H9 (cell line): ENCODE measurements around the gene WNT6. TPM values are rescaled to one million over a fixed set of nuclear protein-coding genes. Genes with fewer than 3 reads are reported as not detected.

Experiments used
- DNase-seq: peaks from one replicate; pipeline ENCODE4 v3.0.0-alpha.2; 2017
- H2AFZ ChIP-seq: one replicate; pipeline ENCODE4 v1.6.1; 2013; ENCODE audit warnings: mild to moderate bottlenecking, low read length, control low read depth, moderate library complexity
- H2AK5ac ChIP-seq: 2 replicates; pipeline ENCODE4 v1.6.1; 2013; ENCODE audit warnings: low read length, control low read depth, mixed read lengths; ENCODE audit not compliant: insufficient read length
- H2BK120ac ChIP-seq: one replicate; pipeline ENCODE4 v1.6.1; 2013; ENCODE audit warnings: low read depth, mild to moderate bottlenecking, low read length, control low read depth, inconsistent platforms; ENCODE audit not compliant: poor library complexity, severe bottlenecking
- H2BK12ac ChIP-seq: 2 replicates; pipeline ENCODE4 v1.6.1; 2013; ENCODE audit warnings: low read length, control low read depth, mixed read lengths, low read depth; ENCODE audit not compliant: insufficient read length
- H2BK15ac ChIP-seq: 2 replicates; pipeline ENCODE4 v1.6.1; 2013; ENCODE audit warnings: low read depth, low read length, control low read depth
- H2BK20ac ChIP-seq: one replicate; pipeline ENCODE4 v1.6.1; 2013; ENCODE audit warnings: low read depth, mild to moderate bottlenecking, low read length, control low read depth, inconsistent platforms; ENCODE audit not compliant: poor library complexity, severe bottlenecking
- H2BK5ac ChIP-seq: 2 replicates; pipeline ENCODE4 v1.6.1; 2013; ENCODE audit warnings: low read length, control low read depth, mixed read lengths; ENCODE audit not compliant: insufficient read length
- H3K14ac ChIP-seq: 2 replicates; pipeline ENCODE4 v1.6.1; 2013; ENCODE audit warnings: low read length, control low read depth; ENCODE audit not compliant: insufficient read depth
- H3K18ac ChIP-seq: 2 replicates; pipeline ENCODE4 v1.6.1; 2013; ENCODE audit warnings: low read depth, mild to moderate bottlenecking, mixed read lengths, low read length, control low read depth; ENCODE audit not compliant: insufficient read length
- H3K23ac ChIP-seq: 2 replicates; pipeline ENCODE4 v1.6.1; 2013; ENCODE audit warnings: low read length, control low read depth, mixed read lengths, low read depth; ENCODE audit not compliant: insufficient read length
- H3K23me2 ChIP-seq: 2 replicates; pipeline ENCODE4 v1.6.1; 2013; ENCODE audit warnings: low read depth, mild to moderate bottlenecking, mixed read lengths, low read length, control low read depth; ENCODE audit not compliant: insufficient read length, poor library complexity, severe bottlenecking
- H3K27ac ChIP-seq: 2 replicates; pipeline ENCODE4 v1.5.1; 2013; ENCODE audit warnings: low read length, control low read depth, mixed read lengths, low read depth; ENCODE audit not compliant: insufficient read length
- H3K27me3 ChIP-seq: 2 replicates; pipeline ENCODE4 v1.6.1; 2013; ENCODE audit warnings: low read length, control low read depth, inconsistent platforms; ENCODE audit not compliant: insufficient read depth
- H3K4ac ChIP-seq: 2 replicates; pipeline ENCODE4 v1.6.1; 2013; ENCODE audit warnings: low read depth, mild to moderate bottlenecking, control low read depth, inconsistent platforms, low read length, moderate library complexity
- H3K4me1 ChIP-seq: 2 replicates; pipeline ENCODE4 v1.6.1; 2013; ENCODE audit warnings: low read length, control low read depth, inconsistent platforms; ENCODE audit not compliant: insufficient read depth
- H3K4me2 ChIP-seq: 2 replicates; pipeline ENCODE4 v1.6.1; 2013; ENCODE audit warnings: low read length, control low read depth, mixed read lengths; ENCODE audit not compliant: insufficient read length, insufficient read depth
- H3K56ac ChIP-seq: 2 replicates; pipeline ENCODE4 v1.6.1; 2013; ENCODE audit warnings: low read depth, mild to moderate bottlenecking, mixed read lengths, low read length, control low read depth; ENCODE audit not compliant: insufficient read length
- H3K79me1 ChIP-seq: 2 replicates; pipeline ENCODE4 v1.6.1; 2013; ENCODE audit warnings: low read depth, mild to moderate bottlenecking, moderate library complexity, low read length, control low read depth, inconsistent platforms; ENCODE audit not compliant: insufficient read depth, poor library complexity, severe bottlenecking
- H3K79me2 ChIP-seq: 2 replicates; pipeline ENCODE4 v1.6.1; 2013; ENCODE audit warnings: low read length, control low read depth, inconsistent platforms; ENCODE audit not compliant: insufficient read depth
- H3K9ac ChIP-seq: 2 replicates; pipeline ENCODE4 v1.6.1; 2013; ENCODE audit warnings: low read length, control low read depth, mixed read lengths; ENCODE audit not compliant: insufficient read length; ENCODE audit errors: extremely low read depth
- H3K9me3 ChIP-seq: one replicate; pipeline ENCODE4 v1.6.1; 2013; ENCODE audit warnings: low read depth, low read length, inconsistent platforms; ENCODE audit not compliant: control insufficient read depth
- H3T11ph ChIP-seq: one replicate; pipeline ENCODE4 v1.6.1; 2013; ENCODE audit warnings: mild to moderate bottlenecking, low read length, control low read depth, inconsistent platforms
- H4K20me1 ChIP-seq: one replicate; pipeline ENCODE4 v1.6.1; 2013; ENCODE audit not compliant: control insufficient read depth, insufficient read length, insufficient read depth
- H4K5ac ChIP-seq: 2 replicates; pipeline ENCODE4 v1.6.1; 2013; ENCODE audit warnings: low read depth, mild to moderate bottlenecking, mixed read lengths, low read length, control low read depth; ENCODE audit not compliant: insufficient read length
- H4K8ac ChIP-seq: replicated peaks from 2 replicates; pipeline ENCODE4 v1.6.1; 2013; ENCODE audit warnings: low read length, control low read depth, mixed read lengths, low read depth; ENCODE audit not compliant: insufficient read length
- H4K91ac ChIP-seq: 2 replicates; pipeline ENCODE4 v1.6.1; 2013; ENCODE audit warnings: low read depth, mild to moderate bottlenecking, moderate library complexity, mixed read lengths, low read length, control low read depth; ENCODE audit not compliant: insufficient read length
- H3K27ac Mint-ChIP-seq, 3 experiments: 2 replicates in 2 of 3; 3 replicates in 1 of 3; pipeline ENCODE4 v1.8.0; 2020 to 2021; ENCODE audit warnings: mixed read lengths in 3 of 3, mild to moderate bottlenecking in 1 of 3, moderate library complexity in 1 of 3
- H3K27me3 Mint-ChIP-seq: 2 replicates; pipeline ENCODE4 v1.8.0; 2021; ENCODE audit warnings: low read depth, mild to moderate bottlenecking, moderate library complexity, mixed read lengths
- H3K36me3 Mint-ChIP-seq, 3 experiments: 2 replicates in 2 of 3; 3 replicates in 1 of 3; pipeline ENCODE4 v1.8.0; 2020 to 2021; ENCODE audit warnings: low read depth in 3 of 3, mixed read lengths in 3 of 3; ENCODE audit not compliant: insufficient read depth in 1 of 3
- H3K4me1 Mint-ChIP-seq, 2 experiments: 2 replicates each; pipeline ENCODE4 v1.8.0; 2020; ENCODE audit warnings: mixed read lengths in 2 of 2
- H3K4me3 Mint-ChIP-seq, 2 experiments: 2 replicates in 1 of 2; 3 replicates in 1 of 2; pipeline ENCODE4 v1.8.0; 2020 to 2021; ENCODE audit warnings: mild to moderate bottlenecking in 2 of 2, mixed read lengths in 2 of 2, moderate library complexity in 1 of 2
- H3K9me3 Mint-ChIP-seq, 2 experiments: 2 replicates in 1 of 2; 3 replicates in 1 of 2; pipeline ENCODE4 v1.8.0; 2020; ENCODE audit warnings: mild to moderate bottlenecking in 2 of 2, mixed read lengths in 2 of 2, moderate library complexity in 1 of 2
- CTCF ChIP-seq: fragments of 200-600 bp; sonication (generic); conservative IDR thresholded peaks from 3 replicates; pipeline ENCODE4 v1.8.0; 2021; ENCODE audit warnings: antibody characterized with exemption, mild to moderate bottlenecking
- WGBS: extraction: QIAGEN DNeasy Blood & Tissue Kit; methylation state at CpG from one replicate; pipeline ENCODE4 v1.1.7; 2013; ENCODE audit warnings: missing lambda C conversion rate, low lambda C conversion rate, mixed read lengths; ENCODE audit not compliant: insufficient read length; ENCODE audit errors: extremely low coverage; 5-methylcytosine and 5-hydroxymethylcytosine counted together
- total RNA-seq: library from RNA; stranded (reverse); gene quantifications from 2 replicates; pipeline ENCODE4 v1.2.1, GENCODE V29; 2021

The WNT6 gene
- total RNA-seq, 1 experiment from 2014 or later, result not detected

- H4K8ac ChIP-seq, result no peak overlapping the region
- H3K4me1 ChIP-seq, result no peaks in the 10 kb centered on the region
- no peak overlapping the region for H3K18ac ChIP-seq
- H2AFZ ChIP-seq, result no peak overlapping the region
- H2BK20ac ChIP-seq, result no peak overlapping the region
- Mint-ChIP-seq H3K27me3 (peaks cover 98% of the 10 kb centered on the region), H3K9me3 (peaks cover 2 to 3% of the 10 kb centered on the region in 2 experiments; a peak in 4 of 5 replicates), H3K27ac (no peak overlapping the region), H3K36me3 (no peaks in the 10 kb centered on the region; a peak in 1 of 7 replicates), H3K4me1 (peaks cover 9 to 18% of the 10 kb centered on the region in 2 experiments), H3K4me3 (no peak overlapping the region; a peak in 1 of 5 replicates)
- H3K23ac ChIP-seq, result no peak overlapping the region
- no peak overlapping the region for H4K5ac ChIP-seq
- H2BK15ac ChIP-seq, result no peak overlapping the region
- peaks cover 96% of the 10 kb centered on the region for H3K27me3 ChIP-seq
- H3K23me2 ChIP-seq, result peaks cover 2% of the 10 kb centered on the region
- H3K27ac ChIP-seq, result no peak overlapping the region
- WGBS, result no CpG with 5 or more reads among the region's 18 CpGs
- no peak overlapping the region for H3T11ph ChIP-seq
- DNase-seq, result no peak
- no peak for TF ChIP-seq CTCF
- H3K79me1 ChIP-seq, result no peaks in the 10 kb centered on the region
- no peak overlapping the region for H3K4ac ChIP-seq
- H3K79me2 ChIP-seq, result no peaks in the 10 kb centered on the region
- H3K9ac ChIP-seq, result no peak overlapping the region
- no peak overlapping the region for H3K56ac ChIP-seq
- H3K9me3 ChIP-seq, result no peaks in the 10 kb centered on the region
- H3K14ac ChIP-seq, result no peak overlapping the region; the same call in 1 of the 2 replicates
- no peak overlapping the region for H2BK5ac ChIP-seq
- no peak overlapping the region for H2BK120ac ChIP-seq
- H3K4me2 ChIP-seq, result peak overlapping the region; percentile 4
- H4K91ac ChIP-seq, result no peak overlapping the region
- H2BK12ac ChIP-seq, result no peak overlapping the region
- H4K20me1 ChIP-seq, result no peaks in the 10 kb centered on the region
- H2AK5ac ChIP-seq, result no peak overlapping the region
Measured at GRCh38 chr2:218870984-218871344, 11.4 kb downstream of the WNT6 start.
